Endothelial cell of umbilical vein (primary cell): Measurements from ENCODE around the gene ARG1. TPM values are rescaled to one million over a fixed set of nuclear protein-coding genes. Genes with fewer than 3 reads are reported as not detected.

Experiments
- BruUV-seq: library from RNA; stranded (reverse); fragments of 400-500 nt; replicated peaks from 2 replicates; lab custom pipeline; 2021; lab: Mats Ljungman, UMichigan
- CTCF ChIA-PET: fragments of 300-600, 350-600 bp; sonication (Branson Sonifier 250); formaldehyde crosslinking; loops from one replicate; lab custom pipeline; 2021; ENCODE audit warnings: antibody characterized with exemption, inconsistent platforms; lab: Charles Lee
- POLR2A ChIA-PET: fragments of 300-600, 350-600 bp; sonication (Branson Sonifier 250); formaldehyde crosslinking; loops from one replicate; lab custom pipeline; 2021; ENCODE audit warnings: antibody characterized with exemption, inconsistent platforms; lab: Charles Lee
- DNase-seq: peaks from one replicate; pipeline ENCODE4 v3.0.0-alpha.2; 2011; ENCODE audit warnings: low read depth, low spot score
- FAIRE-seq: peaks from 2 replicates; lab custom pipeline; 2011; peaks lifted over from hg19 to GRCh38; lab: Jason Lieb, UNC
- H2AFZ ChIP-seq: 2 replicates; pipeline ENCODE4 v1.6.0; 2012; ENCODE audit warnings: low read depth, low read length, control low read depth, inconsistent platforms
- H3K27ac ChIP-seq: 2 replicates; pipeline ENCODE4 v1.5.1; 2011; ENCODE audit warnings: low read depth, mild to moderate bottlenecking, control low read depth, low read length, moderate library complexity; ENCODE audit not compliant: insufficient read depth
- H3K27me3 ChIP-seq, 2 experiments: 2 replicates each; pipeline versions ENCODE4 v1.6.0 to v1.6.1; 2011; ENCODE audit warnings: low read length in 2 of 2, mixed read lengths in 1 of 2; ENCODE audit not compliant: control insufficient read depth in 2 of 2, insufficient read depth in 2 of 2
- H3K36me3 ChIP-seq, 2 experiments: 2 replicates in 1 of 2; 3 replicates in 1 of 2; pipeline ENCODE4 v1.5.1; 2011; ENCODE audit warnings: low read length in 2 of 2, mild to moderate bottlenecking in 1 of 2, moderate library complexity in 1 of 2; ENCODE audit not compliant: control insufficient read depth in 2 of 2, insufficient read depth in 2 of 2; ENCODE audit errors: extremely low read depth in 1 of 2
- H3K4me1 ChIP-seq: 3 replicates; pipeline ENCODE4 v1.5.1; 2011; ENCODE audit warnings: mild to moderate bottlenecking, low read length; ENCODE audit not compliant: control insufficient read depth, insufficient read depth; ENCODE audit errors: extremely low read depth
- H3K4me2 ChIP-seq: 2 replicates; pipeline ENCODE4 v1.6.1; 2011; ENCODE audit warnings: low read length, control low read depth, mixed read lengths; ENCODE audit not compliant: insufficient read depth
- H3K4me3 ChIP-seq, 3 experiments: fragments of 200-600 bp in 1 of 3; sonication (generic), shearing (Covaris generic) in 1 of 3; replicated peaks in 1 of 3; 2 replicates each; pipeline ENCODE4 v1.5.1; 2011 to 2016; ENCODE audit warnings: control low read depth in 3 of 3, low read length in 3 of 3, mild to moderate bottlenecking in 2 of 3, inconsistent platforms in 1 of 3, low read depth in 1 of 3, moderate library complexity in 1 of 3; ENCODE audit not compliant: insufficient read depth in 1 of 3
- H3K79me2 ChIP-seq: 2 replicates; pipeline ENCODE4 v1.6.0; 2012; ENCODE audit warnings: low read length, inconsistent platforms; ENCODE audit not compliant: control insufficient read depth, insufficient read depth
- H3K9ac ChIP-seq: replicated peaks from 2 replicates; pipeline ENCODE3; 2011; ENCODE audit warnings: low read length, control low read depth; ENCODE audit not compliant: insufficient read depth; ENCODE audit errors: extremely low read depth
- H3K9me1 ChIP-seq: replicated peaks from 3 replicates; pipeline ENCODE4 v1.6.0; 2011; ENCODE audit warnings: mild to moderate bottlenecking, low read length; ENCODE audit not compliant: control insufficient read depth, insufficient read depth; ENCODE audit errors: extremely low read depth
- H3K9me3 ChIP-seq: replicated peaks from 2 replicates; pipeline ENCODE4 v1.5.1; 2012; ENCODE audit warnings: low read length, inconsistent platforms; ENCODE audit not compliant: control insufficient read depth, insufficient read depth
- H4K20me1 ChIP-seq: replicated peaks from 2 replicates; pipeline ENCODE3; 2011; ENCODE audit warnings: mild to moderate bottlenecking, low read length; ENCODE audit not compliant: control insufficient read depth, insufficient read depth; ENCODE audit errors: extremely low read depth
- FOS ChIP-seq: IDR thresholded peaks from 2 replicates; pipeline ENCODE4 v1.6.1; 2011; ENCODE audit warnings: mild to moderate bottlenecking, low read length, moderate library complexity, borderline replicate concordance; ENCODE audit not compliant: insufficient read depth
- dilution Hi-C: fragments of 300-500 bp; cut with MboI; formaldehyde crosslinking; loops from one replicate; pipeline ENCODE4 v1.15.0; 2019; ENCODE audit warnings: low sequenced_read_pairs; ENCODE audit not compliant: extremely low pct_ligation_motif_present
- intact Hi-C: fragments of 100-400 bp; cut with micrococcal nuclease; formaldehyde crosslinking; loops from one replicate; pipeline ENCODE4 v1.10.0; 2022
- polyA plus RNA-seq, 4 experiments: library from polyadenylated mRNA; depleted of rRNA in 3 of 4; stranded (reverse) in 3 of 4; unstranded in 1 of 4; fragments of >200 nt; gene quantifications; 2 replicates each; pipeline versions ENCODE4 v1.2.1 to v1.2.3, GENCODE V29; 2011 to 2012; ENCODE audit warnings: missing spikeins in 1 of 4
- total RNA-seq: library from RNA; stranded (reverse); gene quantifications from 2 replicates; pipeline ENCODE4 v1.2.3, GENCODE V29; 2021

The ARG1 gene
- total and polyA plus RNA-seq, 2 donors (not counting 3 experiments of a cell fraction or from before 2014, with no cell fraction given) = not detected

DNA sequence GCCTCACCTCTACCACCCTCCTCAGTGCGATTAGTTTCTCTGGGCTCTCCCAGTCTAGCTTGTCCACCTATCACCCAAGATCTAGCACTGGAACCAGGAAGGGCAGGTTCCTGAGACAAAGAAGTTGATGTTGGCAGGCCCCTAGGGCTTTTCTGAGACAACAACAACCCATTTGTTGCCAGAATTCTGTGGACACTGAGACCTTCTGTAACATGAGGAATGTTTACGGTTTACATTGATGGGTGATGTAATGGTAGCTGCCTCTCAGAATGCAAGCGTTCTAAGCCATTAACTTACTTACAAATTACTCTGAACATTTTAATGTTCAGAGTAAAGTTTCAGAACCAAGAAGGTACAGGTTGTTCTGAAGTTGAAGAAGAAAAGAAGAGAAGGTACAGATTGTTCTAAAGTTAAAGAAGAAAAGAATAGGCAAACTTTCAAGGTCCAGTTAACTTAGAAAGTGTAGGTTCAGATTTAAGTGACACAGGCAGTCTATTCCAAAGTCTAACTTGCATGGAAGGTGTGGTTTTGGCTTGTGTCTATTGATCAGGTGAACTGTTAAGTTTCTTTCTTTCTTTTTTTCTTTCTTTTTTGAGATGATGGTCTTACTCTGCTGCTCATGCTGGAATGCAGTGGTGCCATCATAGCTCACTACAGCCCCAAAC, 58.7 kb downstream of the ARG1 start:
- no peak for DNase-seq
- peaks cover 6 to 9% of the 10 kb centered on the region in 2 experiments for H3K27me3 ChIP-seq
- no peak overlapping the region for H3K27ac ChIP-seq
- H3K4me3 ChIP-seq = no peak overlapping the region
- ChIA-PET POLR2A (no interaction called here), CTCF (no interaction called here)
- H3K79me2 ChIP-seq = peaks cover 10% of the 10 kb centered on the region
- BruUV-seq = no TSS peak
- no peaks in the 10 kb centered on the region for H3K9me1 ChIP-seq
- dilution Hi-C loops (no loop called here), intact Hi-C loops (no loop called here)
- no peak overlapping the region for H2AFZ ChIP-seq
- FAIRE-seq = no peak
- no peak overlapping the region for H3K9ac ChIP-seq
- no peak overlapping the region for H3K4me2 ChIP-seq
- H3K4me1 ChIP-seq = peaks cover 7% of the 10 kb centered on the region
- H3K9me3 ChIP-seq = no peaks in the 10 kb centered on the region
- no peaks in the 10 kb centered on the region for H3K36me3 ChIP-seq
- no peak for TF ChIP-seq FOS
- H4K20me1 ChIP-seq = no peaks in the 10 kb centered on the region

Other genes starting within 250 kb of the ARG1 start
- 28.5 and 29.5 TPM in 2 replicates for gene MED23, start 55.0 kb downstream of the ARG1 start, total RNA-seq
- 16.9 and 17.9 TPM in 2 replicates for gene MED23, start 55.0 kb downstream of the ARG1 start, polyA plus RNA-seq
- gene ENPP3, start 64.1 kb downstream of the ARG1 start, total RNA-seq = not detected in 2 replicates
- not detected in 2 replicates for gene ENPP3, start 64.1 kb downstream of the ARG1 start, polyA plus RNA-seq
- not detected in 2 replicates for gene OR2A4, start 128.2 kb downstream of the ARG1 start, total RNA-seq
- gene OR2A4, start 128.2 kb downstream of the ARG1 start, polyA plus RNA-seq = not detected in 2 replicates
- gene CTAGE9, start 137.8 kb downstream of the ARG1 start, total RNA-seq = not detected in 2 replicates
- not detected in 2 replicates for gene CTAGE9, start 137.8 kb downstream of the ARG1 start, polyA plus RNA-seq
- 1.4 and 1.5 TPM in 2 replicates for gene ENPP1, start 234.8 kb downstream of the ARG1 start, total RNA-seq
- 0.36 and 0.46 TPM in 2 replicates for gene ENPP1, start 234.8 kb downstream of the ARG1 start, polyA plus RNA-seq